Naive B cell (primary cell): ENCODE data around the gene CKAP2L. TPM values are rescaled to one million over a fixed set of nuclear protein-coding genes. Genes with fewer than 3 reads are reported as not detected.

Source experiments
- ATAC-seq, 2 donors: fragments of 150-1000 bp; cut with Tn5 transposase; 2 replicates each; pipeline ENCODE4 v1.10.0; 2021; ENCODE audit warnings: low read depth in 2 of 2, mild to moderate bottlenecking in 2 of 2, moderate library complexity in 2 of 2
- DNase-seq: peaks from one replicate; pipeline ENCODE4 v3.0.0; 2022
- H3K27ac Mint-ChIP-seq, 6 donors: one replicate each; pipeline ENCODE4 v1.8.0; 2020 to 2022; ENCODE audit warnings: mild to moderate bottlenecking in 6 of 6, mixed read lengths in 6 of 6, moderate library complexity in 5 of 6, inconsistent platforms in 2 of 6
- H3K27me3 Mint-ChIP-seq, 3 donors: one replicate each; pipeline ENCODE4 v1.8.0; 2021 to 2022; ENCODE audit warnings: mixed read lengths in 3 of 3, mild to moderate bottlenecking in 1 of 3
- H3K36me3 Mint-ChIP-seq, 2 donors: one replicate each; pipeline ENCODE4 v1.8.0; 2020 to 2022; ENCODE audit warnings: mixed read lengths in 2 of 2, inconsistent platforms in 1 of 2, mild to moderate bottlenecking in 1 of 2
- H3K4me1 Mint-ChIP-seq, 3 donors: one replicate each; pipeline ENCODE4 v1.8.0; 2020 to 2022; ENCODE audit warnings: mixed read lengths in 3 of 3, inconsistent platforms in 1 of 3, mild to moderate bottlenecking in 1 of 3, moderate library complexity in 1 of 3
- H3K4me3 Mint-ChIP-seq, 8 donors: one replicate each; pipeline ENCODE4 v1.8.0; 2020 to 2022; ENCODE audit warnings: mild to moderate bottlenecking in 8 of 8, mixed read lengths in 8 of 8, moderate library complexity in 8 of 8, inconsistent platforms in 2 of 8
- H3K9me3 Mint-ChIP-seq, 7 donors: one replicate each; pipeline ENCODE4 v1.8.0; 2020 to 2022; ENCODE audit warnings: mixed read lengths in 7 of 7, mild to moderate bottlenecking in 5 of 7, inconsistent platforms in 2 of 7, moderate library complexity in 1 of 7
- polyA plus RNA-seq, 6 donors: library from polyadenylated mRNA; unstranded; fragments of 300-500 nt; fragmentation: Illumina TruSeq; gene quantifications; one replicate each; pipeline ENCODE4 v1.2.3, GENCODE V29; 2021; ENCODE audit warnings: low read depth in 6 of 6

The CKAP2L gene
- polyA plus RNA-seq, 6 donors from 2014 or later, result 0.16 TPM; not detected in 5

GRCh38 chr2:112740527-112740926 is 23.9 kb downstream of the CKAP2L start:
- H3K27me3 Mint-ChIP-seq, result no peaks in the 10 kb centered on the region
- DNase-seq, result no peak
- H3K4me3 Mint-ChIP-seq, result no peak overlapping the region
- H3K36me3 Mint-ChIP-seq, result no peaks in the 10 kb centered on the region
- H3K4me1 Mint-ChIP-seq, result no peaks in the 10 kb centered on the region
- H3K9me3 Mint-ChIP-seq, result no peaks in the 10 kb centered on the region
- H3K27ac Mint-ChIP-seq, result no peak overlapping the region
- no peak for ATAC-seq

DNA sequence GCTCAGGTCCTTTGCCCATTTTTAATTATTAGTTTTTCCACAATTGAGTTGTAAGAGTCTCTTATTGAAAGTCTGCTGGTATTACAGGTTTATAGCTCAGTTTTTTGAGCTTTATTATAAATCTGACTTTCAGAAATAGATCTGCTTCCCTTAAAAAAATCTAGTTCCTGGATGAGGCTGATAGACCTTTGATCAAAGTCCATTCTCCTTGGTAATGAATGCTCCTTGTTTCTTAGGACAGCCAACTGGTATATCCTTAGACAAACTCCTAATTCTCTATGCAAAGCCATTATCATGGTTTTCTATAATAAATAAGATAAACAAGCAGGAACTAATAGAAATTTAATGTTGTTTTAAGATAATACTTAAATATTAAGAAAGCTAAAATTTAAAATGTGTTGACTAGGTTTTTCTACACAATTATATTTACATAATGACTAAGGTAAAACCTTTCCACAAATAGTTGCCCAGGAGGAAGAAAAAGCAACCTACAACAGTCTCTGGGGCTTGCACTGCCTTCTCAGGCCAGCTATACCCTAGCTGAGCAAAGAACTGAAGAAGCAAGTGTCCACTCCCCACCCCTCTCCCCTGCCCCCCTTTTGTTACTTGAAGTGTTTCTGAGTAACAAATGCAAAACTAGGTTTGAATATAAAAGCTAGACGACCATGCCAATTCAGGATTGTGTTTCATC is 26.7 kb downstream of the CKAP2L start:
- no peak for ATAC-seq
- H3K4me3 Mint-ChIP-seq, result no peak overlapping the region

GRCh38 chr2:112733871-112734270 is 30.5 kb downstream of the CKAP2L start:
- H3K4me1 Mint-ChIP-seq, result no peaks in the 10 kb centered on the region
- DNase-seq (no peak), ATAC-seq (no peak)
- peaks cover 0 to 6% (median 0%) of the 10 kb centered on the region in 3 donors for H3K27me3 Mint-ChIP-seq
- no peaks in the 10 kb centered on the region for H3K36me3 Mint-ChIP-seq
- H3K27ac Mint-ChIP-seq, result peak overlapping the region in 1 of 6 donors; percentile 27
- H3K9me3 Mint-ChIP-seq, result no peaks in the 10 kb centered on the region
- H3K4me3 Mint-ChIP-seq, result no peak overlapping the region

More for the DNA sequence above, 26.7 kb downstream of the CKAP2L start:
- no peak for DNase-seq
- Mint-ChIP-seq H3K27me3 (no peaks in the 10 kb centered on the region), H3K36me3 (no peaks in the 10 kb centered on the region), H3K4me1 (no peaks in the 10 kb centered on the region), H3K9me3 (no peaks in the 10 kb centered on the region), H3K27ac (no peak overlapping the region)

DNA sequence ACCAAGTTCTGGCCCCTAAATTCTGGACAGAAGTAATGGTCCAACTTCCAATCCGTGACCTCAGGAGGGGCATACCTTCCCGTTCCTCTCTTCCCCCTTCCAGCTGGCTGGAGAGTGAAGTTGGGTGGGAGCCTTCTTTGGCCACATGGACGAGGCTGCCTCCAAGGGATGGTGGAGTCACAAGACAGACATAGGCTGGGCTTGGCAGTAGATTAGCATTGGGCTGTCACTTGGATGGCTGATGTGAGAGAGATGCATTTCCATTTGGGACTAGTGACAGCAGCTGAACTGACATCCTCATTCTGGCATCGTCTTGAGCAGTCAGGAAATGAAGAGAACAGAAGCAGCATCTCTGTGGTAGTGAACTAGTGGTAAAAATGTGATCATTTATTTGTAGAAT is 31.0 kb downstream of the CKAP2L start:
- Mint-ChIP-seq H3K4me3 (no peak overlapping the region), H3K36me3 (no peaks in the 10 kb centered on the region), H3K9me3 (no peaks in the 10 kb centered on the region), H3K4me1 (no peaks in the 10 kb centered on the region), H3K27ac (no peak overlapping the region), H3K27me3 (peaks cover 0 to 6% (median 0%) of the 10 kb centered on the region in 3 donors)
- DNase-seq, result no peak
- no peak for ATAC-seq

DNA sequence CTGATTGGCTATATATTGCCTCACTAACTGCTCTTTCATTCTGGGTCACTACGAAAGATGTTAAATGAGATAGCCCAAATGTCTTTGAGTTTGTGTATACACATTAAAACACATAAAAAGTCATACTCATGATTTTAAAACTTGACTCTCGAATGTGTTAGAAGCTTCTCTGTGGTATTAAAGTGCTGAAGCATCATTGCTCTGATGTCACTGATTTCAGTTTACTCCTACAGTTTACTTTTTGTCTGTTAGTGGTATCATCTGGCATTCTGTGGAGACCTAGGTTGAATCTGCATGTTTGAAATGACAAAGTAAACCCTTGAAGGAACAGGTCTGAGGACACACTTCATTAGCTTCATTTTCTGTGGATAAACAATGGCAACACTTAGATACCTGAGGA is 32.9 kb downstream of the CKAP2L start:
- no peak overlapping the region for H3K27ac Mint-ChIP-seq
- ATAC-seq (no peak), DNase-seq (no peak)
- no peaks in the 10 kb centered on the region for H3K36me3 Mint-ChIP-seq
- H3K4me3 Mint-ChIP-seq, result no peak overlapping the region
- peaks cover 0 to 6% (median 0%) of the 10 kb centered on the region in 3 donors for H3K27me3 Mint-ChIP-seq
- no peaks in the 10 kb centered on the region for H3K9me3 Mint-ChIP-seq
- H3K4me1 Mint-ChIP-seq, result peaks cover 5 to 7% (median 7%) of the 10 kb centered on the region in 3 donors

DNA sequence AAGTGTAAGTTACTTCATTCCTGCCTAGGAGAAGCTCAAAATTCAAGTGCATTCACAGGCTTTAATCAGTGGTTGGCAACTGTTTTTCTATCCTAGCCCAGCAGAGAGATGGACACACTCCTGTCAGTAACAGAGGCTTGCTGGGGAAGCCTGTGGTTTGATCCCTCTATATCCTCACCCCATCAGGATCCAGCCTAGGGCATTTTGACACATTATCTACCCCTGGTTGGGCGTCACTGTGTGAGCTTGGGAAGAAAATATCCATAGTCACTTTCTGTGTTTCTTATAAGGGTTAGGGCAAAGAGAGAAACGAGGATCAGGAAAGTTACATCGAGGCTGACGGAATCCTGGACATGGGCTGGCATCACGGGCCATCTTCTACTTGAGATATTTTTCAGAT is 33.6 kb downstream of the CKAP2L start:
- Mint-ChIP-seq H3K9me3 (no peaks in the 10 kb centered on the region), H3K36me3 (no peaks in the 10 kb centered on the region), H3K4me1 (peaks cover 7 to 10% (median 9%) of the 10 kb centered on the region in 3 donors), H3K4me3 (no peak overlapping the region), H3K27me3 (peaks cover 0 to 6% (median 0%) of the 10 kb centered on the region in 3 donors), H3K27ac (no peak overlapping the region)
- ATAC-seq (no peak), DNase-seq (no peak)

DNA sequence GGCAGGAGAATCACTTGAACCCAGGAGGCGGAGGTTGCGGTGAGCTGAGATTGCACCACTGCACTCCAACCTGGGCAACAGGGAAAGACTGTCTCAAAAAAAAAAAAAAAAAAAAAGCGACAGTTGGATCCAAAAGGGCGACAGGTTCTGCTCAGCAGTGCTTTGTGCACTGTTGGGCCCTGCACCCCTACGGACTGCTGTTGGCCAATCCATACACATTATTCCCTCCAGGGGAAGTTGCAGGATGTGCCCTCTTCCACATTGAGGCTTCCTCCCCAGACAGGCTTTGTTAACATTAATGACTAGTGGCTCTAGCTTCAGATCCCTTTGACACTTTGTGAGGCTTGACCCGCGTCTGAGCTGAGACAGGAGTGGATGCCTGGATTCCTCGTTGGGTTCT is 34.2 kb downstream of the CKAP2L start:
- Mint-ChIP-seq H3K36me3 (no peaks in the 10 kb centered on the region), H3K9me3 (no peaks in the 10 kb centered on the region), H3K27ac (peak overlapping the region in 1 of 6 donors; percentile 22), H3K4me3 (no peak overlapping the region), H3K27me3 (peaks cover 0 to 6% (median 0%) of the 10 kb centered on the region in 3 donors), H3K4me1 (peaks cover 7 to 11% (median 9%) of the 10 kb centered on the region in 3 donors)
- no peak for DNase-seq
- ATAC-seq, result no peak

DNA sequence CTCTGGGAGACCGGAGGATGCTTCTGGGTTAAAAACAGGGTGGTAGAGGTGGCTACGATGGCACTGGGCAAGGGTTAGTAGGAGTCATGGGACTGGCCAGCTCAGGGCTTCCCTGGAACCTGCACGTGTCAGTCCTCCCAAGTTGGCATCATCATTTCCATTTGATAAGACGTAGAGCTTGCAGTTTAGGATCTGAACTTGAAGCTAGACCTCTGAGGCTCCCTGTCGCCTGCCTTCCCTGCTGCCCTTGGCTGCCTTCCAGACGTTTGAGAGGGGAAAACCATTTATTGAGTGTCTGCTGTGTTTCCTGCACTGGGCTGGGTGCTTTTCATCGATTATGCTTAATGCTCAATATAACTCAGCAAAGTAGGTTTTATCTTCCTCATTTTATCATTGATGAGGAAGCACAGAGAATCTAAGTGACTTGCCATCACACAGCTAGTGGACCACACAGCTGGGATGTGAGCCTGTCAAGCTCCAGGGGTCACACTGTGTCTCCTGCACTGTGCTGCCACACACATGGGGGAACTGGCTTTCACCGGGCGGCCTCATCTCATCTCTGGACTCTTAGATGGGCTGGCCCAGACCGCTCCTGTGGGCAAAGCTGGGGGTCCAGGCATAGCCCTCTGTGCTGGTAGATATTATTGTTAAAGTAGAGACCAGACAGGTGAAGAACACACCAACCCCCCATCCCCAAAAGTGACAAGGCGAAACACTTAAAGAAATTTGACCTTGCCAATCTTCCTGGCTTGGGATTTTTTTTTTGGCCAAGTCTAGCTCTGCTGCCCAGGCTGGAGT is 35.8 kb downstream of the CKAP2L start:
- ATAC-seq, result no peak
- no peak for DNase-seq
- H3K9me3 Mint-ChIP-seq, result no peaks in the 10 kb centered on the region
- H3K27ac Mint-ChIP-seq, result peak overlapping the region in 2 of 6 donors; percentile 3 to 28
- peaks cover 0 to 6% (median 0%) of the 10 kb centered on the region in 3 donors for H3K27me3 Mint-ChIP-seq
- no peak overlapping the region for H3K4me3 Mint-ChIP-seq
- H3K36me3 Mint-ChIP-seq, result no peaks in the 10 kb centered on the region
- H3K4me1 Mint-ChIP-seq, result peaks cover 7 to 11% (median 9%) of the 10 kb centered on the region in 3 donors

GRCh38 chr2:112728029-112728362 is 36.4 kb downstream of the CKAP2L start:
- ATAC-seq, result no peak
- Mint-ChIP-seq H3K27ac (no peak overlapping the region), H3K4me3 (no peak overlapping the region), H3K9me3 (no peaks in the 10 kb centered on the region), H3K36me3 (no peaks in the 10 kb centered on the region), H3K4me1 (peaks cover 7 to 11% (median 9%) of the 10 kb centered on the region in 3 donors), H3K27me3 (peaks cover 0 to 6% (median 0%) of the 10 kb centered on the region in 3 donors)
- no peak for DNase-seq

GRCh38 chr2:112727276-112728028 is 37.0 kb downstream of the CKAP2L start:
- Mint-ChIP-seq H3K9me3 (no peaks in the 10 kb centered on the region), H3K27ac (no peak overlapping the region), H3K4me3 (peak overlapping the region in 1 of 8 donors; percentile 15), H3K4me1 (peaks cover 7 to 11% (median 9%) of the 10 kb centered on the region in 3 donors), H3K36me3 (no peaks in the 10 kb centered on the region), H3K27me3 (peaks cover 0 to 6% (median 0%) of the 10 kb centered on the region in 3 donors)
- no peak for ATAC-seq
- DNase-seq, result no peak

DNA sequence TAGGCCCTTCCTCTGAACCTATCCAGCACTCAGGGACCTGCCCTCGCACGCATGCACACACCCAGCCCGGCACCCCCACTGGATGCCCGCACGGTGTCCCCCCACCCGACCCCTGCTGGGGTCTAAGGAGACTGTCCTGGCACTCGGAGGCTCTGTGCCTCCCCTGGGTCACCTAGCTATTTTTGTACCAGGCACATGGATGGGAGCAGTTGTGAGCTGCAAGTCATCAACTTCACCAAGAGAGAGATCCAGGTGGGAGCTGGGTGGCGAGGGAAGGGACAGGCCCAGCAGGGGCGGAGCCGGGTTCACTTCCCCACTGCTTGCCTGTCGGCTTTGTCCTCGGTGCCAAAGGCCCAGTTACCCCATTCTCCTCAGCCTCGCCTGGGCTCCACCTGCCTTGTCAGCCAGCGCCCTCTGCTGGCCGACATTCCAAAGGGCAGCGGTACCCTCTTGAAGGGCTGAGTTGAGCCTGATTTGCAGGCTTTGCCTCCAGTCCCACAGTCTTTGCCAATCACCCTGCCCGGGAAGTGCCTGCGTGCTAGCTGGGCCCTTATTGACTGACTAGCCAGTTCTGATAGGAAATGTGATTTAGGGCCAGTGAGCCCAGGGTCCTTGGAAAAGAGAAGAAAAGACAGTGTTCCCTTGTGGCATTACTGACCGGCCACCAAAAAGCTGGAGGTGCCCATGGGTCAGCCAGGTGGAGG is 37.8 kb downstream of the CKAP2L start:
- DNase-seq, result peak; percentile 87
- peak overlapping the region in 2 of 6 donors; percentile 10 to 58 for H3K27ac Mint-ChIP-seq
- H3K36me3 Mint-ChIP-seq, result no peaks in the 10 kb centered on the region
- ATAC-seq, result peak; percentile 96 to 97
- H3K4me1 Mint-ChIP-seq, result peaks cover 7 to 11% (median 9%) of the 10 kb centered on the region in 3 donors
- no peak overlapping the region for H3K4me3 Mint-ChIP-seq
- H3K27me3 Mint-ChIP-seq, result peaks cover 0 to 6% (median 0%) of the 10 kb centered on the region in 3 donors
- H3K9me3 Mint-ChIP-seq, result no peaks in the 10 kb centered on the region

DNA sequence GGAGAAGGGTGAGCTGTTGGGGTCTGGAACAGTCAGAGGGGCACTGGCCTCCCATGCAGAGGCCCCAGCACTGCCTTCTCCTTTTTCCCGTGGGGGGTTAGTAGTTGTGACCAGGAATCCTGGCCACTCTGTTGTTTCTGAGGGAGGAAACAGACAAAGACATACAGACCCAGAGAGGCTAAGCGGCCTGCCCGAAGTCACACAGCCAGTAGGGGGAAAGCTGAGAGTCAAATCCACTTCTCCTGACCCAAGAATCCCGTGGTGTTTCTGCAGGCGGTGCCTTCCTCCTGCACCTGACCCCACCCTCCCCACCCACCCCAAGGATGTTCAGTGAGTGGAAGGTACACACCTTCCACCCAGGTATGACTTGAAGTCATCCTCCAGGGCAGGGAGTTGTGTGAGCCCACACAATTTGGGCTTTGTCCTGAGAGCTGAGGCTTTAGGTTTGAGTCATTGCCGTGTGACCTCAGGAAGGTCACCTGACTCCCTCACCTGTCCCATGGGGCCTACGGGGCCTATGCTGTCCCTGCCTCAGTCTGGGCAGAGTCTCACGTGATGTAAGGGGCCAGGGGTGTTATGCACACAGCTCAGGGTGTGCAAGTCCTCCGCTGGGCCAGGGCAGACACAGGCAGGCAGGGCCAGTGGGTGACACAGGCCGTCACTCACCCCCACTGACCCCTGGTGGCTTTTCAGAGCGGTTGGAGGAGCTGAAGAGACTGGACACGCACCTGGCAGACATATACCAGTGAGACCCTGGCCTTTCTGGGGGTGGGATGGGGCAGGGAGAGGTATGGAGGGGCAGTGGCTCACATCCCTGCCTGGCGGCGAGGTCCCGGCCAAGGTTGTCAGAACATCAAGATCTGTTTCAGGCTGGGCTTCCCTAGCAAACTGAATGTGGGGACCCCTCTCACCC is 38.6 kb downstream of the CKAP2L start:
- H3K4me3 Mint-ChIP-seq, result no peak overlapping the region
- H3K4me1 Mint-ChIP-seq, result peaks cover 7 to 11% (median 9%) of the 10 kb centered on the region in 3 donors
- H3K36me3 Mint-ChIP-seq, result no peaks in the 10 kb centered on the region
- H3K27ac Mint-ChIP-seq, result peak overlapping the region in 3 of 6 donors; percentile 36 to 75 (median 58)
- DNase-seq (no peak), ATAC-seq (no peak)
- no peaks in the 10 kb centered on the region for H3K9me3 Mint-ChIP-seq
- peaks cover under 1 to 12% (median 4%) of the 10 kb centered on the region in 3 donors for H3K27me3 Mint-ChIP-seq
